ENCODE results near the gene ARHGAP24.
A peak's percentile ranks its signal among the peaks of the same experiment; 100 is the strongest.
"Not testable (repeated sequence)": the region's sequence is repeated elsewhere in the genome, so short reads cannot be mapped to it uniquely, and the experiment has no call there.

The ARHGAP24 gene

GRCh38 chr4:85518526-85518925, 43.6 kb downstream of the ARHGAP24 start:
- DNase-seq (ENCODE audit: low spot score), result not testable (repeated sequence)

GRCh38 chr4:85520765-85521749, 46.1 kb downstream of the ARHGAP24 start:
- peak; percentile 37 for DNase-seq (ENCODE audit: low spot score)

- DNase-seq (ENCODE audit: low spot score), result peak; percentile 33
Observed at GRCh38 chr4:85522277-85522676, 47.3 kb downstream of the ARHGAP24 start.

GRCh38 chr4:85522836-85523235, 47.9 kb downstream of the ARHGAP24 start:
- DNase-seq (ENCODE audit: low spot score), result no peak

- DNase-seq (ENCODE audit: low spot score), result no peak
Observed at GRCh38 chr4:85527815-85528214, 52.9 kb downstream of the ARHGAP24 start.

GRCh38 chr4:85531560-85532341, 56.8 kb downstream of the ARHGAP24 start:
- DNase-seq (ENCODE audit: low spot score), result no peak

- no peak for DNase-seq (ENCODE audit: low spot score)
Observed at GRCh38 chr4:85534120-85534519, 59.2 kb downstream of the ARHGAP24 start.

GRCh38 chr4:85543832-85544231, 68.9 kb downstream of the ARHGAP24 start:
- DNase-seq (ENCODE audit: low spot score), result no peak

- DNase-seq (ENCODE audit: low spot score), result no peak
Observed at GRCh38 chr4:85544751-85545150, 69.8 kb downstream of the ARHGAP24 start.

- DNase-seq (ENCODE audit: low spot score), result no peak
Observed at GRCh38 chr4:85548116-85548515, 73.2 kb downstream of the ARHGAP24 start.

- no peak for DNase-seq (ENCODE audit: low spot score)
Observed at GRCh38 chr4:85548841-85549240, 73.9 kb downstream of the ARHGAP24 start.

GRCh38 chr4:85555206-85555605, 80.3 kb downstream of the ARHGAP24 start:
- DNase-seq (ENCODE audit: low spot score), result no peak

- peak; percentile 13 for DNase-seq (ENCODE audit: low spot score)
Observed at GRCh38 chr4:85556283-85556682, 81.3 kb downstream of the ARHGAP24 start.

- DNase-seq (ENCODE audit: low spot score), result peak; percentile 73
Observed at GRCh38 chr4:85557016-85557901, 82.3 kb downstream of the ARHGAP24 start.

- no peak for DNase-seq (ENCODE audit: low spot score)
Observed at GRCh38 chr4:85565761-85566480, 91.0 kb downstream of the ARHGAP24 start.

- no peak for DNase-seq (ENCODE audit: low spot score)
Observed at GRCh38 chr4:85569730-85570299, 94.9 kb downstream of the ARHGAP24 start.

- DNase-seq (ENCODE audit: low spot score), result no peak
Observed at GRCh38 chr4:85570388-85570787, 95.4 kb downstream of the ARHGAP24 start.

GRCh38 chr4:85571008-85571407, 96.1 kb downstream of the ARHGAP24 start:
- no peak for DNase-seq (ENCODE audit: low spot score)

GRCh38 chr4:85573270-85573669, 98.3 kb downstream of the ARHGAP24 start:
- no peak for DNase-seq (ENCODE audit: low spot score)

GRCh38 chr4:85577307-85577706, 102.4 kb downstream of the ARHGAP24 start:
- DNase-seq (ENCODE audit: low spot score), result no peak

GRCh38 chr4:85579942-85580341, 105.0 kb downstream of the ARHGAP24 start:
- no peak for DNase-seq (ENCODE audit: low spot score)
